Endothelial cell of umbilical vein (primary cell): Measurements from ENCODE around the gene PHTF1. TPM values are rescaled to one million over a fixed set of nuclear protein-coding genes. Genes with fewer than 3 reads are reported as not detected.

Experiments
- BruUV-seq: library from RNA; stranded (reverse); fragments of 400-500 nt; replicated peaks from 2 replicates; lab custom pipeline; 2021; lab: Mats Ljungman, UMichigan
- CTCF ChIA-PET: fragments of 300-600, 350-600 bp; sonication (Branson Sonifier 250); formaldehyde crosslinking; loops from one replicate; lab custom pipeline; 2021; ENCODE audit warnings: antibody characterized with exemption, inconsistent platforms; lab: Charles Lee
- POLR2A ChIA-PET: fragments of 300-600, 350-600 bp; sonication (Branson Sonifier 250); formaldehyde crosslinking; loops from one replicate; lab custom pipeline; 2021; ENCODE audit warnings: antibody characterized with exemption, inconsistent platforms; lab: Charles Lee
- DNase-seq: peaks from one replicate; pipeline ENCODE4 v3.0.0-alpha.2; 2011; ENCODE audit warnings: low read depth, low spot score
- FAIRE-seq: peaks from 2 replicates; lab custom pipeline; 2011; peaks lifted over from hg19 to GRCh38; lab: Jason Lieb, UNC
- H2AFZ ChIP-seq: 2 replicates; pipeline ENCODE4 v1.6.0; 2012; ENCODE audit warnings: low read depth, low read length, control low read depth, inconsistent platforms
- H3K27ac ChIP-seq: 2 replicates; pipeline ENCODE4 v1.5.1; 2011; ENCODE audit warnings: low read depth, mild to moderate bottlenecking, control low read depth, low read length, moderate library complexity; ENCODE audit not compliant: insufficient read depth
- H3K27me3 ChIP-seq, 2 experiments: 2 replicates each; pipeline versions ENCODE4 v1.6.0 to v1.6.1; 2011; ENCODE audit warnings: low read length in 2 of 2, mixed read lengths in 1 of 2; ENCODE audit not compliant: control insufficient read depth in 2 of 2, insufficient read depth in 2 of 2
- H3K36me3 ChIP-seq, 2 experiments: 2 replicates in 1 of 2; 3 replicates in 1 of 2; pipeline ENCODE4 v1.5.1; 2011; ENCODE audit warnings: low read length in 2 of 2, mild to moderate bottlenecking in 1 of 2, moderate library complexity in 1 of 2; ENCODE audit not compliant: control insufficient read depth in 2 of 2, insufficient read depth in 2 of 2; ENCODE audit errors: extremely low read depth in 1 of 2
- H3K4me1 ChIP-seq: 3 replicates; pipeline ENCODE4 v1.5.1; 2011; ENCODE audit warnings: mild to moderate bottlenecking, low read length; ENCODE audit not compliant: control insufficient read depth, insufficient read depth; ENCODE audit errors: extremely low read depth
- H3K4me2 ChIP-seq: 2 replicates; pipeline ENCODE4 v1.6.1; 2011; ENCODE audit warnings: low read length, control low read depth, mixed read lengths; ENCODE audit not compliant: insufficient read depth
- H3K4me3 ChIP-seq, 3 experiments: fragments of 200-600 bp in 1 of 3; sonication (generic), shearing (Covaris generic) in 1 of 3; replicated peaks in 1 of 3; 2 replicates each; pipeline ENCODE4 v1.5.1; 2011 to 2016; ENCODE audit warnings: control low read depth in 3 of 3, low read length in 3 of 3, mild to moderate bottlenecking in 2 of 3, inconsistent platforms in 1 of 3, low read depth in 1 of 3, moderate library complexity in 1 of 3; ENCODE audit not compliant: insufficient read depth in 1 of 3
- H3K79me2 ChIP-seq: 2 replicates; pipeline ENCODE4 v1.6.0; 2012; ENCODE audit warnings: low read length, inconsistent platforms; ENCODE audit not compliant: control insufficient read depth, insufficient read depth
- H3K9ac ChIP-seq: replicated peaks from 2 replicates; pipeline ENCODE3; 2011; ENCODE audit warnings: low read length, control low read depth; ENCODE audit not compliant: insufficient read depth; ENCODE audit errors: extremely low read depth
- H3K9me1 ChIP-seq: replicated peaks from 3 replicates; pipeline ENCODE4 v1.6.0; 2011; ENCODE audit warnings: mild to moderate bottlenecking, low read length; ENCODE audit not compliant: control insufficient read depth, insufficient read depth; ENCODE audit errors: extremely low read depth
- H3K9me3 ChIP-seq: replicated peaks from 2 replicates; pipeline ENCODE4 v1.5.1; 2012; ENCODE audit warnings: low read length, inconsistent platforms; ENCODE audit not compliant: control insufficient read depth, insufficient read depth
- H4K20me1 ChIP-seq: replicated peaks from 2 replicates; pipeline ENCODE3; 2011; ENCODE audit warnings: mild to moderate bottlenecking, low read length; ENCODE audit not compliant: control insufficient read depth, insufficient read depth; ENCODE audit errors: extremely low read depth
- EZH2 ChIP-seq: IDR thresholded peaks from 2 replicates; pipeline ENCODE4 v1.6.1; 2012; ENCODE audit warnings: borderline replicate concordance, low read depth, mild to moderate bottlenecking, moderate library complexity, low read length, inconsistent platforms; ENCODE audit not compliant: severe bottlenecking
- FOS ChIP-seq: IDR thresholded peaks from 2 replicates; pipeline ENCODE4 v1.6.1; 2011; ENCODE audit warnings: mild to moderate bottlenecking, low read length, moderate library complexity, borderline replicate concordance; ENCODE audit not compliant: insufficient read depth
- GATA2 ChIP-seq: IDR thresholded peaks from 2 replicates; pipeline ENCODE4 v1.7.0; 2011; ENCODE audit warnings: low read depth, mild to moderate bottlenecking, moderate library complexity, mixed read lengths, low read length; ENCODE audit not compliant: insufficient read length, insufficient read depth
- JUN ChIP-seq: IDR thresholded peaks from 2 replicates; pipeline ENCODE4 v1.6.1; 2011; ENCODE audit warnings: borderline replicate concordance, low read depth; ENCODE audit not compliant: insufficient read length, insufficient read depth
- MYC ChIP-seq: IDR thresholded peaks from one replicate; pipeline ENCODE4 v1.6.1; 2011; ENCODE audit warnings: mild to moderate bottlenecking, low read depth, low read length
- POLR2A ChIP-seq: IDR thresholded peaks from 2 replicates; pipeline ENCODE4 v1.6.1; 2012; ENCODE audit warnings: low read depth, mild to moderate bottlenecking, control low read depth, low read length
- POLR2AphosphoS5 ChIP-seq: IDR thresholded peaks from 2 replicates; pipeline ENCODE4 v1.6.1; 2012; ENCODE audit warnings: low read depth, mild to moderate bottlenecking, control low read depth, low read length, moderate library complexity; ENCODE audit not compliant: insufficient read depth
- dilution Hi-C: fragments of 300-500 bp; cut with MboI; formaldehyde crosslinking; loops from one replicate; pipeline ENCODE4 v1.15.0; 2019; ENCODE audit warnings: low sequenced_read_pairs; ENCODE audit not compliant: extremely low pct_ligation_motif_present
- intact Hi-C: fragments of 100-400 bp; cut with micrococcal nuclease; formaldehyde crosslinking; loops from one replicate; pipeline ENCODE4 v1.10.0; 2022
- polyA plus RNA-seq, 4 experiments: library from polyadenylated mRNA; depleted of rRNA in 3 of 4; stranded (reverse) in 3 of 4; unstranded in 1 of 4; fragments of >200 nt; gene quantifications; 2 replicates each; pipeline versions ENCODE4 v1.2.1 to v1.2.3, GENCODE V29; 2011 to 2012; ENCODE audit warnings: missing spikeins in 1 of 4
- total RNA-seq: library from RNA; stranded (reverse); gene quantifications from 2 replicates; pipeline ENCODE4 v1.2.3, GENCODE V29; 2021
- TF ChIP-seq, protein P1 (sequence below), 2 donors: IDR thresholded peaks; 1 replicate in 1 of 2; 2 replicates in 1 of 2; pipeline ENCODE4 v1.5.1; 2011; ENCODE audit warnings: low read length in 2 of 2, mild to moderate bottlenecking in 2 of 2, moderate library complexity in 2 of 2, control low read depth in 1 of 2, inconsistent platforms in 1 of 2, low read depth in 1 of 2; ENCODE audit not compliant: insufficient read depth in 1 of 2; ENCODE audit errors: extremely low read depth in 1 of 2
- TF ChIP-seq, protein P2 (sequence below): IDR thresholded peaks from 2 replicates; pipeline ENCODE4 v1.6.1; 2011; ENCODE audit not compliant: insufficient read depth, insufficient read length

Gene PHTF1
- total and polyA plus RNA-seq, 2 donors (not counting 3 experiments of a cell fraction or from before 2014, with no cell fraction given): 26.3 to 62.6 TPM

DNA sequence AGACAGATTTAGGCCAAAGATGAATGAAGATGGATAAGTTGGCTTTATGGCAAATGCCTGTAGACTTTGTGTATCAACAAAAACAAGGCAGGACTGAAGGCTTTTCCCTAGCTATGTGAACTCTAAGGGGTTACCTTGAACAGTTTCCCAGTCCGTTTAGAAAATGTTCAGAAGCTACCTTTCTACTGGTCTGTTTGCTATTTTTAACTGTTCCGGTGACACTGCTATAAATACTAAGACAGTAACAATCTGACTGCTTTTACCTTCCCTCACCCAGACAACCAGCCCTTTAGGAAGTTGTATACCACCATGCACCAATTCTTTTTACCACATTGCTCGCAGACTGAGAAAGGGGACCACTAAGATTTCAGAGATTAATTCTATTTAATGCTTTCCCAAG, 102.2 kb downstream of the PHTF1 start:
- POLR2A ChIA-PET: no interaction called here
- no peak for FAIRE-seq

DNA sequence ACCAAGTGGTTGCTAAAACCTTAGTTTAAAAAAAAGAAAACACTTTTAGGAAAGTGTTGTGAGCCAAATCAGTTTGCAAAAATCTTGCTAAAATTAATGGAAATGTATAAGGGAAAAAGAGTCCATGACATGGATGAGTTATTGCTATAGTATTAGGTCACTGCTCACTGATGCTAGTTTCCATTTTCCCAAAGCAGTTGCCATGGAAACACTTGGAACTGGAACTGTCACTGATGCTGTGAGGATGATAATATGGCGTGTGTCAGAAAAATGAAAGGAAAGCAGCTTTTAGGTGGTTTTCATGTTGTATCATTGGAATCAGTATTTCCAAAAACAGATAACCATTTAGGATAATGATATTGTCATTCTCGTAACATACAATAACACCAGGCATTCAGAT, 104.4 kb downstream of the PHTF1 start:
- CTCF ChIA-PET: interaction anchor here (1.7 kb wide), 1 partner anchor 10 kb away, joined by 5 read pairs; no protein-coding TSS in a partner anchor
- Histone ChIP-seq H3K9me3 (no peaks in the 10 kb centered on the region), H3K79me2 (no peaks in the 10 kb centered on the region), H3K4me2 (no peak overlapping the region), H4K20me1 (no peaks in the 10 kb centered on the region), H3K9me1 (no peaks in the 10 kb centered on the region), H3K36me3 (no peaks in the 10 kb centered on the region), H3K9ac (no peak overlapping the region), H3K4me3 (no peak overlapping the region), H3K4me1 (peaks cover 15% of the 10 kb centered on the region), H2AFZ (no peak overlapping the region), H3K27ac (no peak overlapping the region), H3K27me3 (no peaks in the 10 kb centered on the region)
- dilution Hi-C loops (no loop called here), intact Hi-C loops (loop anchor here (5.0 kb wide), 1 partner anchor 263 kb away; the partner anchor contains the start of gene MAGI3)
- DNase-seq (no peak), FAIRE-seq (no peak)
- TF ChIP-seq POLR2A (no peak), JUN (no peak), GATA2 (no peak), EZH2 (no peak), FOS (no peak), MYC (no peak), POLR2AphosphoS5 (no peak)
- TF ChIP-seq, protein P1, sequence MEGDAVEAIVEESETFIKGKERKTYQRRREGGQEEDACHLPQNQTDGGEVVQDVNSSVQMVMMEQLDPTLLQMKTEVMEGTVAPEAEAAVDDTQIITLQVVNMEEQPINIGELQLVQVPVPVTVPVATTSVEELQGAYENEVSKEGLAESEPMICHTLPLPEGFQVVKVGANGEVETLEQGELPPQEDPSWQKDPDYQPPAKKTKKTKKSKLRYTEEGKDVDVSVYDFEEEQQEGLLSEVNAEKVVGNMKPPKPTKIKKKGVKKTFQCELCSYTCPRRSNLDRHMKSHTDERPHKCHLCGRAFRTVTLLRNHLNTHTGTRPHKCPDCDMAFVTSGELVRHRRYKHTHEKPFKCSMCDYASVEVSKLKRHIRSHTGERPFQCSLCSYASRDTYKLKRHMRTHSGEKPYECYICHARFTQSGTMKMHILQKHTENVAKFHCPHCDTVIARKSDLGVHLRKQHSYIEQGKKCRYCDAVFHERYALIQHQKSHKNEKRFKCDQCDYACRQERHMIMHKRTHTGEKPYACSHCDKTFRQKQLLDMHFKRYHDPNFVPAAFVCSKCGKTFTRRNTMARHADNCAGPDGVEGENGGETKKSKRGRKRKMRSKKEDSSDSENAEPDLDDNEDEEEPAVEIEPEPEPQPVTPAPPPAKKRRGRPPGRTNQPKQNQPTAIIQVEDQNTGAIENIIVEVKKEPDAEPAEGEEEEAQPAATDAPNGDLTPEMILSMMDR (IDR thresholded peaks at IDR 0.05; ENCODE audit: extremely low read depth in 1 of 2, insufficient read depth in 1 of 2, low read depth in 1 of 2, low read length in 2 of 2): no peak
- TF ChIP-seq, protein P2, sequence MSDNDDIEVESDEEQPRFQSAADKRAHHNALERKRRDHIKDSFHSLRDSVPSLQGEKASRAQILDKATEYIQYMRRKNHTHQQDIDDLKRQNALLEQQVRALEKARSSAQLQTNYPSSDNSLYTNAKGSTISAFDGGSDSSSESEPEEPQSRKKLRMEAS: no peak
- POLR2A ChIA-PET: no interaction called here
- no TSS peak for BruUV-seq

More for the DNA sequence above, 102.2 kb downstream of the PHTF1 start:
- H3K4me3 ChIP-seq: no peak overlapping the region
- H3K27me3 ChIP-seq: no peaks in the 10 kb centered on the region
- H3K4me1 ChIP-seq: peaks cover 15% of the 10 kb centered on the region
- DNase-seq: no peak
- BruUV-seq: no TSS peak
- no peaks in the 10 kb centered on the region for H3K9me3 ChIP-seq
- TF ChIP-seq FOS: no peak
- no peak for TF ChIP-seq JUN
- no peak for TF ChIP-seq MYC
- CTCF ChIA-PET: interaction anchor here (1.5 kb wide), 1 partner anchor 13 kb away, joined by 4 read pairs; no protein-coding TSS in a partner anchor
- intact Hi-C loops: loop anchor here (5.0 kb wide), 1 partner anchor 265 kb away; the partner anchor contains the start of gene MAGI3
- no peaks in the 10 kb centered on the region for H3K79me2 ChIP-seq
- dilution Hi-C loops: no loop called here
- no peak overlapping the region for H3K27ac ChIP-seq
- no peaks in the 10 kb centered on the region for H3K9me1 ChIP-seq
- no peak overlapping the region for H3K4me2 ChIP-seq
- no peak overlapping the region for H3K9ac ChIP-seq
- no peaks in the 10 kb centered on the region for H3K36me3 ChIP-seq
- H2AFZ ChIP-seq: no peak overlapping the region
- H4K20me1 ChIP-seq: no peaks in the 10 kb centered on the region
